Measurements from ENCODE around the gene GABRA4. TPM values are rescaled to one million over a fixed set of nuclear protein-coding genes. Genes with fewer than 3 reads are reported as not detected.
A peak's percentile ranks its signal among the peaks of the same experiment; 100 is the strongest.

The GABRA4 gene
- total RNA-seq, 1 experiment from 2014 or later = not detected

DNA sequence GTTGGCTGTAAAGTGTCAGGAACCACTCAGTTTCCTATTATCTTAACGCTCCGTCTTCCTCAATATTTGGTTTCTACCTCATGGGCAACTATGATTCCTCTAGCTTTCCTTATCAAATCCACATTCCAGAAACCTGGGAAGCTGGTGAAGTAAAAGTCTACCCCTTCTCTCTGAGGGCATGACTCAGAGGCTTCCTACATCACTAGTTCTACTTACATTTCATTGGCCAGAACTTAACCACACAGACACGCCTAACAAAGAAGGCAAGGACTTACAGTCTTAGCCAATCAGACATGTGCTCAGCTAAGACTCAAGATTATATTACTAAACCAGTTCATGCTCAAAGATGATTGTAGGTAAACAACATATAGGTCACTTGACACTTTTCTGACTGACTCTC lies 114.7 kb downstream of the GABRA4 start:
- peak; percentile 8 for DNase-seq (ENCODE audit: low read depth, low spot score)
- in situ Hi-C loops (cut with HindIII; ENCODE audit: low pct_unique_long_range_greater_than_20kb, low sequenced_read_pairs) = no loop called here

DNA sequence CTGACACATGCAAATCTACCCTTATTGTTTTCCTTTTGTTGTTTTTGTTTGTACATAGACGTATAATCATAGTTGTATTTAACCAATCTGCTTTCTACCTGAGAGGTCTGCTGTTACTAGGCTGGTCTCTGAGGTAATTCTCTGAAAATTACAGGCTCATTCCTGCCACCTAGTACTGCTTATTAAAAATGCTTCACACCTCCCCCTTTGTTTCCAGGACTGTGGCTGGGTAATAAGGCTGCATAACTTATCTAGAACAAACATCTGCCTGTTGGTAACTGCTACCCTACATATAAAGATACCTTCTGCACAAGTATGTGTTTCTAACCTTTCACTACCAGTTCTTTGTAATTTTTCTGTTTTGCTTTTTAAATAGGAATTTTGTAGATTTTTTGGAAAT lies 118.6 kb downstream of the GABRA4 start:
- DNase-seq (ENCODE audit: low read depth, low spot score) = no peak
- in situ Hi-C loops (cut with HindIII; ENCODE audit: low pct_unique_long_range_greater_than_20kb, low sequenced_read_pairs) = no loop called here

DNA sequence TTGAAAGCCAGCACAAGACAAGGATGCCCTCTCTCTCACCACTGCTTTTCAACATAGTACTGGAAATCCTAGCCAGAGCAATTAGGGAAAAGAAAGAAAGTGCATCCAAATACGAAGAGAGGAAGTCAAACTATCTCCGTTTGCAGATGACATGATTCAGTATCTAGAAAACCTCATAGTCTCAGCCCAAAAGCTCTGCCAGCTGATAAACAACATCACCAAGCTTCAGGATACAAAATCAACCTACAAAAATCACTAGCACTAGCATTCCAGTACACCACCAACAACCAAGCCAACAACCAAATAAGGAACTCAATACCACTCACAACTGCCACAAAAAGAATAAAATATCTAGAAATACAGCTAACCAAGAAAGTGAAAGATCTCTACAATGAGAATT lies 123.0 kb downstream of the GABRA4 start:
- in situ Hi-C loops (cut with HindIII; ENCODE audit: low pct_unique_long_range_greater_than_20kb, low sequenced_read_pairs) = no loop called here
- no peak for DNase-seq (ENCODE audit: low read depth, low spot score)

Other genes with a start within 250 kb of the GABRA4 start
- 0.45 TPM in 1 of 2 replicates, not detected in the other for gene COX7B2, start 84.3 kb downstream of the GABRA4 start, total RNA-seq (2014; rRNA removed; shearing (Covaris generic))
- gene GABRB1, start 38.0 kb upstream of the GABRA4 start, total RNA-seq (2014; rRNA removed; shearing (Covaris generic)) = not detected in 2 replicates